H1 (cell line): Measurements from ENCODE around the gene MCM8. TPM values are rescaled to one million over a fixed set of nuclear protein-coding genes. Genes with fewer than 3 reads are reported as not detected.
A peak's percentile ranks its signal among the peaks of the same experiment; 100 is the strongest.

Experiments
- CTCF ChIA-PET: fragments of 300-600 bp; sonication (Branson Sonifier 250); formaldehyde crosslinking; loops from one replicate; lab custom pipeline; 2021; ENCODE audit not compliant: partially characterized antibody; lab: Charles Lee
- POLR2A ChIA-PET: fragments of 300-600 bp; sonication (Branson Sonifier 250); formaldehyde crosslinking; loops from one replicate; lab custom pipeline; 2021; ENCODE audit warnings: inconsistent platforms; ENCODE audit not compliant: partially characterized antibody; lab: Charles Lee
- DNase-seq, 2 experiments: peaks; one replicate each; pipeline versions ENCODE4 v3.0.0 to v3.0.0-alpha.2; 2010 to 2022; ENCODE audit warnings: low spot score in 2 of 2, low read depth in 1 of 2, mixed read lengths in 1 of 2
- FAIRE-seq: peaks from 2 replicates; lab custom pipeline; 2011; peaks lifted over from hg19 to GRCh38; lab: Jason Lieb, UNC
- H2AFZ ChIP-seq: 2 replicates; pipeline ENCODE4 v1.8.1; 2012; ENCODE audit warnings: low read length, inconsistent platforms
- H2AK5ac ChIP-seq: 2 replicates; pipeline ENCODE4 v1.6.1; 2013; ENCODE audit warnings: low read depth, low read length
- H2BK120ac ChIP-seq: replicated peaks from 2 replicates; pipeline ENCODE3; 2013; ENCODE audit warnings: low read depth, low read length, inconsistent platforms
- H2BK12ac ChIP-seq: 2 replicates; pipeline ENCODE4 v1.6.1; 2013; ENCODE audit warnings: low read depth, low read length
- H2BK15ac ChIP-seq: 2 replicates; pipeline ENCODE4 v1.6.1; 2013; ENCODE audit warnings: low read length
- H2BK20ac ChIP-seq: 2 replicates; pipeline ENCODE4 v1.6.1; 2013; ENCODE audit warnings: low read length
- H2BK5ac ChIP-seq: 2 replicates; pipeline ENCODE4 v1.6.1; 2013; ENCODE audit warnings: low read depth, low read length
- H3K14ac ChIP-seq: 2 replicates; pipeline ENCODE4 v1.6.1; 2013; ENCODE audit warnings: inconsistent platforms; ENCODE audit not compliant: insufficient read length
- H3K18ac ChIP-seq: 2 replicates; pipeline ENCODE4 v1.6.1; 2013; ENCODE audit warnings: low read length; ENCODE audit errors: extremely low read depth
- H3K23ac ChIP-seq: 2 replicates; pipeline ENCODE4 v1.6.1; 2013; ENCODE audit warnings: inconsistent platforms; ENCODE audit not compliant: insufficient read length
- H3K23me2 ChIP-seq: 2 replicates; pipeline ENCODE4 v1.6.1; 2013; ENCODE audit warnings: low read depth, low read length
- H3K27ac ChIP-seq: 2 replicates; pipeline ENCODE4 v1.6.1; 2011; ENCODE audit warnings: low read depth, low read length, inconsistent platforms
- H3K27me3 ChIP-seq, 4 experiments: replicated peaks in 1 of 4; 1 replicate in 1 of 4; 2 replicates in 3 of 4; pipeline versions ENCODE4 v1.6.1 to v1.8.1; 2011 to 2013; ENCODE audit warnings: low read length in 3 of 4, mild to moderate bottlenecking in 3 of 4, inconsistent platforms in 2 of 4, mixed read lengths in 2 of 4, moderate library complexity in 1 of 4; ENCODE audit not compliant: control insufficient read depth in 3 of 4, insufficient read depth in 3 of 4; ENCODE audit errors: extremely low read depth in 1 of 4
- H3K36me3 ChIP-seq, 4 experiments: 2 replicates each; pipeline versions ENCODE4 v1.6.1 to v1.8.1; 2011 to 2013; ENCODE audit warnings: mild to moderate bottlenecking in 4 of 4, low read length in 3 of 4, moderate library complexity in 2 of 4, control low read depth in 1 of 4, inconsistent platforms in 1 of 4; ENCODE audit not compliant: insufficient read depth in 4 of 4, control insufficient read depth in 2 of 4
- H3K4ac ChIP-seq: replicated peaks from 2 replicates; pipeline ENCODE3; 2013; ENCODE audit warnings: low read length, low read depth, mixed read lengths, inconsistent platforms; ENCODE audit not compliant: insufficient read length
- H3K4me1 ChIP-seq, 4 experiments: replicated peaks in 1 of 4; 1 replicate in 1 of 4; 2 replicates in 3 of 4; pipeline versions ENCODE4 v1.6.1 to v1.8.1; 2011 to 2013; ENCODE audit warnings: low read length in 3 of 4, inconsistent platforms in 2 of 4, mixed read lengths in 1 of 4; ENCODE audit not compliant: insufficient read depth in 4 of 4, control insufficient read depth in 3 of 4
- H3K4me2 ChIP-seq, 2 experiments: 2 replicates each; pipeline versions ENCODE4 v1.6.1 to v1.8.1; 2011 to 2013; ENCODE audit warnings: low read depth in 2 of 2, low read length in 2 of 2, control low read depth in 1 of 2, inconsistent platforms in 1 of 2, mild to moderate bottlenecking in 1 of 2; ENCODE audit not compliant: insufficient read depth in 1 of 2
- H3K4me3 ChIP-seq, 4 experiments: fragments of 200-600, 300-600 bp in 1 of 4; sonication (generic), shearing (Covaris generic), sonication (Bioruptor Twin) in 1 of 4; 2 replicates each; pipeline versions ENCODE4 v1.5.1 to v1.8.1; 2011 to 2016; ENCODE audit warnings: low read length in 4 of 4, low read depth in 3 of 4, control low read depth in 2 of 4, inconsistent platforms in 2 of 4, mild to moderate bottlenecking in 2 of 4, mixed read lengths in 1 of 4, moderate library complexity in 1 of 4; ENCODE audit not compliant: insufficient read depth in 2 of 4; ENCODE audit errors: extremely low read depth in 1 of 4
- H3K56ac ChIP-seq: replicated peaks from 2 replicates; pipeline ENCODE3; 2013; ENCODE audit warnings: low read depth, mild to moderate bottlenecking, mixed read lengths, low read length, inconsistent platforms; ENCODE audit not compliant: insufficient read length
- H3K79me1 ChIP-seq: 2 replicates; pipeline ENCODE4 v1.6.1; 2013; ENCODE audit warnings: low read depth, low read length, control low read depth
- H3K79me2 ChIP-seq, 2 experiments: 2 replicates each; pipeline versions ENCODE4 v1.6.1 to v1.8.1; 2012 to 2013; ENCODE audit warnings: low read length in 2 of 2, mild to moderate bottlenecking in 2 of 2, inconsistent platforms in 1 of 2; ENCODE audit not compliant: insufficient read depth in 2 of 2, control insufficient read depth in 1 of 2
- H3K9ac ChIP-seq, 4 experiments: replicated peaks in 1 of 4; 1 replicate in 1 of 4; 2 replicates in 3 of 4; pipeline versions ENCODE4 v1.6.1 to v1.8.1; 2011 to 2013; ENCODE audit warnings: low read depth in 3 of 4, low read length in 3 of 4, control low read depth in 2 of 4, mild to moderate bottlenecking in 2 of 4, moderate library complexity in 2 of 4, inconsistent platforms in 1 of 4; ENCODE audit errors: extremely low read depth in 1 of 4
- H3K9me3 ChIP-seq, 2 experiments: 2 replicates each; pipeline versions ENCODE4 v1.6.1 to v1.8.1; 2012 to 2013; ENCODE audit warnings: mild to moderate bottlenecking in 2 of 2, moderate library complexity in 2 of 2, control low read depth in 1 of 2, inconsistent platforms in 1 of 2, low read depth in 1 of 2, low read length in 1 of 2, mixed read lengths in 1 of 2; ENCODE audit not compliant: insufficient read depth in 2 of 2
- H4K20me1 ChIP-seq, 2 experiments: replicated peaks in 1 of 2; 2 replicates each; pipeline versions ENCODE3 to v1.8.1; 2011 to 2013; ENCODE audit warnings: inconsistent platforms in 2 of 2, low read length in 2 of 2, mild to moderate bottlenecking in 1 of 2; ENCODE audit not compliant: insufficient read depth in 2 of 2, control insufficient read depth in 1 of 2
- H4K5ac ChIP-seq: 2 replicates; pipeline ENCODE4 v1.6.1; 2013; ENCODE audit warnings: low read length, low read depth, mixed read lengths, inconsistent platforms; ENCODE audit not compliant: insufficient read length
- H4K8ac ChIP-seq: 2 replicates; pipeline ENCODE4 v1.8.0; 2013; ENCODE audit warnings: mild to moderate bottlenecking, moderate library complexity, low read length, inconsistent platforms; ENCODE audit not compliant: insufficient read depth; ENCODE audit errors: extremely low read depth
- H4K91ac ChIP-seq: replicated peaks from 2 replicates; pipeline ENCODE3; 2013; ENCODE audit warnings: low read length, mixed read lengths, inconsistent platforms; ENCODE audit not compliant: insufficient read length
- WGBS, 2 experiments: shearing (Covaris generic) in 1 of 2; methylation state at CpG; one replicate each; pipeline versions ENCODE4 v1.1.6 to v1.1.7; 2013 to 2015; ENCODE audit warnings: low lambda C conversion rate in 2 of 2, mixed read lengths in 2 of 2, inconsistent platforms in 1 of 2, low coverage in 1 of 2, missing lambda C conversion rate in 1 of 2; ENCODE audit not compliant: insufficient replicate concordance in 2 of 2, insufficient coverage in 1 of 2, insufficient read length in 1 of 2; ENCODE audit errors: extremely low coverage in 1 of 2, missing lambda C conversion rate in 1 of 2; 5-methylcytosine and 5-hydroxymethylcytosine counted together
- polyA plus RNA-seq, 7 experiments: library from polyadenylated mRNA; depleted of rRNA in 3 of 7; stranded (reverse) in 5 of 7; unstranded in 2 of 7; fragments of >200 nt in 5 of 7; fragments of 200-250 nt in 2 of 7; gene quantifications; 1 replicate in 5 of 7; 2 replicates in 1 of 7; 4 replicates in 1 of 7; pipeline versions ENCODE4 v1.2.1 to v1.2.3, GENCODE V29; 2011 to 2013; ENCODE audit warnings: missing spikeins in 2 of 7, mixed read lengths in 2 of 7
- total RNA-seq: library from RNA; stranded (reverse); fragmentation: NEBNext Ultra II Directional; extraction: Animal tissue kit (Norgen Biotek cat#: 25700); gene quantifications from 2 replicates; pipeline ENCODE4 v1.2.1, GENCODE V29; 2021
- TF ChIP-seq, protein P1 (sequence below), 3 experiments: IDR thresholded peaks; 1 replicate in 2 of 3; 2 replicates in 1 of 3; pipeline versions ENCODE4 v1.5.1 to v1.6.1; 2011; ENCODE audit warnings: low read length in 3 of 3, mild to moderate bottlenecking in 3 of 3, inconsistent platforms in 2 of 3, low read depth in 1 of 3, moderate library complexity in 1 of 3; ENCODE audit not compliant: insufficient read depth in 1 of 3; ENCODE audit errors: control extremely low read depth in 1 of 3
- TF ChIP-seq, protein P2 (sequence below): IDR thresholded peaks from 2 replicates; pipeline ENCODE4 v1.6.1; 2011; ENCODE audit warnings: low read depth, mild to moderate bottlenecking, low read length; ENCODE audit not compliant: insufficient read depth

MCM8 gene
- total and polyA plus RNA-seq, 2 of the 8 experiments (the other 6 are each of a cell fraction or from before 2014, with no cell fraction given) = 7.1 to 31.9 TPM

DNA sequence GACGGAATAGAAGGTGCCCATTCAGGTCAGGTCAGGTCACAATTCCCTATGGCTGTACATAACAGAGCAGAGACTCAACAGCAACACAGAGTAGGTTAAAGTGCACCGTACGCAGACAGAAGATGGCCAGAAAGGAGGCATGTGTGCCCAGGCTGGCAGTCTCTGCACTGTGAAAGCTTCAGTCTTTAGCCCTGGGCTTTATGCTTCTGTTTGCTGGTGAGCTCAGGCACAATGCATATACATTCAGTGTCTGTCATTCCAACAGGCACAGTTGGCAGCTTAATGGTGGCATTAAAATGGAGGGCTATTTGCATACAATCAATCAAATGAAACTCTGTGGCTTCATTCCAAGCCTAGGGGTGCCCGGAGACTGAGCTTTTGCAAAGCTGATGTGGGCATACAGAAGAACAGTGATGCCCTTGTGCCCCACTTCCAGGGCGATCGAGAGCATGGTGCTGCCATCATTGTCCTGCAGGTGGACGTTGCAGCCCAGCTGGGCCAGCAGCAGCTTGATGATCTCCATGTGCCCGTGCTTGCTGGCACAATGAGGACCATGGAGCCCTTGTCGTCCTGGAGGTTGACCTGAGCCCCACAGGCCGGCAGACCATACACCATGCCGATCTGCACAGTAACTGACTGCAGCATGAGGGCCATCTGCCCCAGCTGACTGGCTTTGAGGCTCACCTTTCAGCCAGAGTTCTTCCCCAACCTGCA lies 22.5 kb upstream of the MCM8 start:
- Histone ChIP-seq H3K4me2 (no peak overlapping the region), H2AFZ (no peak overlapping the region), H3K9ac (no peak overlapping the region), H2BK20ac (no peak overlapping the region), H3K18ac (no peak overlapping the region), H4K5ac (no peak overlapping the region), H3K4me3 (no peak overlapping the region), H3K23me2 (no peaks in the 10 kb centered on the region), H3K4me1 (0 out of 7 replicates have a peak, but pooled peaks cover 0 to 1% (median 0%) of the 10 kb centered on the region in 4 experiments), H3K14ac (no peak overlapping the region), H2BK15ac (no peak overlapping the region), H3K79me2 (no peaks in the 10 kb centered on the region), H3K23ac (no peak overlapping the region), H2AK5ac (no peak overlapping the region), H4K20me1 (no peaks in the 10 kb centered on the region), H3K27ac (no peak overlapping the region), H3K56ac (no peak overlapping the region), H3K4ac (no peak overlapping the region), H2BK12ac (no peak overlapping the region), H4K8ac (peak overlapping the region; percentile 53; the same call in 1 of the 2 replicates), H3K79me1 (no peaks in the 10 kb centered on the region), H2BK120ac (no peak overlapping the region), H3K9me3 (no peaks in the 10 kb centered on the region), H3K36me3 (no peaks in the 10 kb centered on the region), H4K91ac (no peak overlapping the region), H3K27me3 (no peaks in the 10 kb centered on the region)
- FAIRE-seq (no peak), DNase-seq (no peak)
- ChIA-PET POLR2A (interaction anchor here (1.6 kb wide), 1 partner anchor 8 kb away, joined by 10 read pairs; no protein-coding TSS in a partner anchor), CTCF (interaction anchor here (0.6 to 3.6 kb wide), 7 partner anchors 8 to 399 kb away, joined by 3 to 16 read pairs (median 3); no protein-coding TSS in a partner anchor)
- WGBS, 2 experiments = 88% methylated on average over 11 of the region's 11 CpGs; no CpG with 5 or more reads in 1 of the 2 experiments
- TF ChIP-seq, protein P1, sequence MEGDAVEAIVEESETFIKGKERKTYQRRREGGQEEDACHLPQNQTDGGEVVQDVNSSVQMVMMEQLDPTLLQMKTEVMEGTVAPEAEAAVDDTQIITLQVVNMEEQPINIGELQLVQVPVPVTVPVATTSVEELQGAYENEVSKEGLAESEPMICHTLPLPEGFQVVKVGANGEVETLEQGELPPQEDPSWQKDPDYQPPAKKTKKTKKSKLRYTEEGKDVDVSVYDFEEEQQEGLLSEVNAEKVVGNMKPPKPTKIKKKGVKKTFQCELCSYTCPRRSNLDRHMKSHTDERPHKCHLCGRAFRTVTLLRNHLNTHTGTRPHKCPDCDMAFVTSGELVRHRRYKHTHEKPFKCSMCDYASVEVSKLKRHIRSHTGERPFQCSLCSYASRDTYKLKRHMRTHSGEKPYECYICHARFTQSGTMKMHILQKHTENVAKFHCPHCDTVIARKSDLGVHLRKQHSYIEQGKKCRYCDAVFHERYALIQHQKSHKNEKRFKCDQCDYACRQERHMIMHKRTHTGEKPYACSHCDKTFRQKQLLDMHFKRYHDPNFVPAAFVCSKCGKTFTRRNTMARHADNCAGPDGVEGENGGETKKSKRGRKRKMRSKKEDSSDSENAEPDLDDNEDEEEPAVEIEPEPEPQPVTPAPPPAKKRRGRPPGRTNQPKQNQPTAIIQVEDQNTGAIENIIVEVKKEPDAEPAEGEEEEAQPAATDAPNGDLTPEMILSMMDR (IDR thresholded peaks at IDR 0.05; ENCODE audit: control extremely low read depth in 1 of 3, insufficient read depth in 1 of 3, low read depth in 1 of 3, low read length in 3 of 3) = peak in 1 of 3 experiments; percentile 24; a peak in 1 of 4 replicates
- TF ChIP-seq, protein P2, sequence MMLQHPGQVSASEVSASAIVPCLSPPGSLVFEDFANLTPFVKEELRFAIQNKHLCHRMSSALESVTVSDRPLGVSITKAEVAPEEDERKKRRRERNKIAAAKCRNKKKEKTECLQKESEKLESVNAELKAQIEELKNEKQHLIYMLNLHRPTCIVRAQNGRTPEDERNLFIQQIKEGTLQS = no peak
- TF ChIP-seq, all 59 proteins: peak for 1
- H2BK5ac ChIP-seq = no peak overlapping the region
